Activated CD4-positive, alpha-beta T cell treated with anti-CD3 and anti-CD28 coated beads for 1 hour (primary cell): ENCODE data around the gene CHMP4A.

Experiments
- DNase-seq: peaks from one replicate; pipeline ENCODE4 v3.0.0-alpha.2; 2020

CHMP4A gene

GRCh38 chr14:24177041-24177825 is 36.1 kb downstream of the CHMP4A start:
- no peak for DNase-seq

GRCh38 chr14:24176599-24176998 is 36.7 kb downstream of the CHMP4A start:
- no peak for DNase-seq

GRCh38 chr14:24172871-24173281 is 40.4 kb downstream of the CHMP4A start:
- DNase-seq = no peak

- DNase-seq = no peak
Measured at GRCh38 chr14:24172261-24172860, 40.9 kb downstream of the CHMP4A start.

DNA sequence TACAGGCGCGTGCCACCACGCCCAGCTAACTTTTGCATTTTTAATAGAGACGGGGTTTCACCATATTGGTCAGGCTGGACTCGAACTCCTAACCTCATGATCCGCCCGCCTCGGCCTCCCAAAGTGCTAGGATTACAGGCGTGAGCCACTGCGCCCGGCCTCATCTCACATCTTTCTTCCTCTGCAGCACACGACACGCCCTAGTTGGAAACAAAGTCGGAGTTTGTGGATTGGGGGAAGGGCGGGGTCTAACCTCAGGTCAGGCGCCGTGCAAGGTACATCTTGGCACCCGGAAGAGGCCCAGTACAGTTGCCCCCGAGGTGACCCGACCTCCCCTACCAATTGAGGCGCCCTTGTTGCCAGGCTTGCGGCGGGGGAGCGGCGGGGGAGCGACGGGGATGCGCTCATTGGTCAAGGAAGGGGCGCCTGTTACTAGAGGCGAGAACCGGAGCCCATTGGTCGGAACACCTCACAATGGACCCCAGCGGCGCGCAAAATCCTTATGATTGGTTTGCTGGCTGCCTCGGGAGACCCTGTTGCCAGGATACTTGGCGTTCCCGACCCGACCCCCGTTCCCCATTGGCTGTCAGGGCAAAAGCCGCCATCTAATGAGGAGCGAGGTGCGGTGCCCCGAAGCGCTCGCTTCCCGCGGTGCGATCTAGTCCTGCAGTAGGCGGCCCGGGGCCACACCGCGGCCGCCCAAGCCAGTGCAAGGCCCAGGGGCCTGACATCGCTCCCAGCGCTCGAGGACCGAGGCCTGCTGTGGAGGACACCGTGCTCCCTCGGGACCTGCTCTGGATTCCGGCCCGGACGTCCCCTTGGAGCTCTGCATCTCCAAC is 41.6 kb downstream of the CHMP4A start, which contains the start of gene REC8:
REC8 (plus strand) TSS at position 659 of the 839 bp plus-strand sequence. CDS start 473 bp downstream, outside the sequence.
- DNase-seq = peak; percentile 51

DNA sequence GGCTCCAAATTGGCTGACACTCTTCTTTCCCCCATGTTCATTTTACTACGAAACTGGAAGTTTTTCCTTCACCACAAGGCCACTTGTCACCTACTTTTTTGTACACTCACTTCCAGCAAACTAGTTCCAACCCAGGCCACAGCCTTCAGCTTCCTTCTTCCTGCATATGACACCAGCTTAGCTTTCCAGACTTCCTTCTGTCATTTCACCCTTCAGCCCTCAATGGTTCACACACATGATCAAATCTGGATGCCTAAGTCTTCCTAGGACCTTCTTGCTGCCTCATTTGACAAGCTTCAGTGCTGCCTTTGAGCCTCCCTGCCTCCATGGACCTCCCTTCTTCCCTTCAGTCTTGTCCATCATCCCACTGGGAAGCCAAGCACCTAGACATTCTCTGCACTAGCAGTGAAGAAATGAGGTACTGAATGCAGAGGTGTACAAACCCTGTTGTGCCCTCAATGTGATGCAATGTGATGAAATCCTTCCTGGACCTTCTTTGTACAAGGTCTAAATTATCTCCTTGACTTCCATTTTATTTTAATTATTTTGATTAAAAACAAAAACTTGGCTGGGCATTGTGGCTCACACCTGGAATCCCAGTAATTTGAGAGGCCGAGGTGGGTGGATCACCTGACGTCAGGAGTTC is 45.7 kb downstream of the CHMP4A start:
- DNase-seq = no peak

DNA sequence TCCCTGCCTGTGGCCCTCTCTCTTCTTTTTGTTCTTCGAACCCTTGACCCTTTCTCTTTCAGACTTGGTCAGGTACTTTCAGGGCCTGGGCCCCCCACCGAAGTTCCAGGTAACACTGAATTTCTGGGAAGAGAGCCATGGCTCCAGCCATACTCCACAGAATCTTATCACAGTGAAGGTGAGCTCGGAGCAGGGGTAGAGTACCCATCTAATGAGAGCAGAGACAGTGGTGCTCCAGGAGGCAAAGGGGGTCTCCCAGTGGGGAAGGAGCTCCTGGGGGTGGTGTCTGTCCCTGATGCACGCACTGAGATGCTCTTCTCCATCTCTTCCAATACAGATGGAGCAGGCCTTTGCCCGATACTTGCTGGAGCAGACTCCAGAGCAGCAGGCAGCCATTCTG is 47.5 kb downstream of the CHMP4A start:
- DNase-seq = no peak

- no peak for DNase-seq
Measured at GRCh38 chr14:24164518-24164991, 48.7 kb downstream of the CHMP4A start.

DNA sequence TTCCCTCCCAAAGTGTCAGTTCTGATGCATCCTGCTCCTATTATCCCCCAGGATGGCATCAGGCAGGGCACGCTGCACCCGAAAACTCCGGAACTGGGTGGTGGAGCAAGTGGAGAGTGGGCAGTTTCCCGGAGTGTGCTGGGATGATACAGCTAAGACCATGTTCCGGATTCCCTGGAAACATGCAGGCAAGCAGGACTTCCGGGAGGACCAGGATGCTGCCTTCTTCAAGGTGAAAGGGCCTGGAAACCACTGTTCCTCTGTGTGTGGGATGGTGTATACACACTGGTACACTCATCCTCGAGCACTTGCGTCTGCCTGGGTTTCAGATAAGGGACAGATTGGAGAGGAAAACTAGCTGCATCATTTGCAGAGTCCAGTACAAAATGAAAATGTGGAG is 51.2 kb downstream of the CHMP4A start:
- no peak for DNase-seq

DNA sequence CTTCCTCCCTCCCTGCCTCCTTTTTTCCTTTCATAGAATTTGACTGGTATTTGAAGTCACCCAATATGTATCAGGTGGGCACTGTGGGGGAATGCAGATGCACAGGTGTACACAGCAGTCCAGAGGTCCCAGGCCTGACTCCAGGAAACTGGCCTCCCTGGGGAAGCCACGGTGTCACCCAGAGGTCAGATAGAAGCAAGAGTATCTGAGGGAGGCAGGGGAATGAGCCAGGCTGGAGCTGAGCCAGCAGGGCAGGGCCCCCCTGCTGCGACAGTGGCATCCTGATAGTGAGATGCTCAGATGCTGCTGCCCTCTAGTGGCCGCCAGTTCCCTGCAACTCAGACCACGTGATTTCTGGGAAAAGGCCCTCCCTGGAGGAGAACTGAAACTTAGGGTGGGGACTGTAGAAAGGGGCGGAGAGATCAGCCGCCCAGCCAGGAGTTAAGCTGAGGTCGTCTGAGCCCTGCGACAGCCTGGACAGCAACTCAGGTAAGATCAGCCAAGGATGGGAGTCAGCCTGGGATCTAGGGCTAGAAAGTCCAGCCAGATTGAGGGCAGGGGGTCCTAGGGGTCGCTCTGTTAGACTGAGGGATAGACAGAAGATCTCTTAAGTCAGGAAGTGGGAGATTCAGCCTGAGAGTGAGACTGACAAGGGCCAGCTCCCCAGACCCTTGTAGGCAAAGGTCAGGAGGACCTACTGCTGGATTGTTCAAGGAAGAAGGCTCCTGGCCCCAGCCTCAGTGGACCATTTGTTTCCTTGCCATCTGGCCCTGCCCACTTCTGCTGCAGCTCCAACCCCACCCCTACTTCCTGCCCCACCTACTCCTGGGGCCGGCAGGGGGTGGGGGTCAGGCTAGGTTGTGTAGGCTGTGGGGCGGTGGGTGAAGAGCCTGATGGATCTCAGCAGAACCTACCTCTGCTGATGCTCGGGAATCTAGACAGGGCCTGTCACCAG is 52.2 kb downstream of the CHMP4A start, which contains the start of gene IRF9:
IRF9 (plus strand) TSS at position 416 of the 955 bp plus-strand sequence. CDS start 880 bp downstream, outside the sequence.
- peak; percentile 99 for DNase-seq

DNA sequence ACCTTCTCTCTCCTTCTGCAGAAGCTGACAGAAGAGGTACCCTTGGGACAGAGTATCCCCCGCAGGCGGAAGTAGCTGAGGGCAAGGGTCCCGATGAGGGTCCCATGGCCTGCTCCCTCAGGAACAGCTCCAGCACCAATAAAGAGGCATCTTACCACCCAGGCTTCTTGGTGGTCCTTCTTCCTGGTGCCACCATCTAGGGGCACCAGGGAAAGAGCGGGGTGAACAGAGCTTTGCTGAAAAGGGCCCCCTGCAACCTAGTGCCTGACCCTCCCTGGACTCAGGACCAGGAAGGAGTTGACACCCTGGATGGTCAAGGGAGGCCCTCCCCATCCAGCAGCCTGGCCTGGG is 52.8 kb downstream of the CHMP4A start:
- no peak for DNase-seq

DNA sequence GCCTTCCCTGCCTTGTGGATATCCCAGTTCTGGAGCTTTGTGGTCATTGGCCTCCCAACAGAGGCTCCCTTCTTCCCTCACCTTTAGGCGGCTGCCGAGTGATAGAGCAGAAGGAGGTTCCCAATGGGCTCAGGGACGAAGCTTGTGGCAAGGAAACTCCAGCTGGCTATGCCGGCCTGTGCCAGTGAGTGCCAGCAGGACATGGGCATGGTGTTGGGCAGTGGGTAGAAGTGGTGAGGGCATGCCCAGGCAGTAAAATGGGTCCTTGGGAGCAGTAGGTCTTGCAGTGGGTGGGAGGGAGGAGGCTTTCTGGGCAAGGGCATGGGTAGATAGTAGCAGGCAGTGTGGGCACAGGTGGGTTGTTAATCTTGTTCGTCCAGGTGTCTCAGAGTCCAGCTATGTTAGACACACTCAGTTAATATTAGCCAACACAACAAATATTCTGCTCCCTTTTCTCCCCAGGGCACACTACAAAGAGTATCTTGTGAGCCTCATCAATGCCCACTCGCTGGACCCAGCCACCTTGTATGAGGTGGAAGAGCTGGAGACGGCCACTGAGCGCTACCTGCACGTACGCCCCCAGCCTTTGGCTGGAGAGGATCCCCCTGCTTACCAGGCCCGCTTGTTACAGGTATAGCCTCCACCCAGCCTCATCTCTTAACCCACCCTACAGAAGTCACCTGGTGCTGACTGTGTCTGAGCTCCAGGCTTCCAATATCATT is 53.4 kb downstream of the CHMP4A start:
- no peak for DNase-seq
